HG03039 (cell line): Measurements from ENCODE around the gene PPIP5K2.
"Not testable (repeated sequence)": the region's sequence is repeated elsewhere in the genome, so short reads cannot be mapped to it uniquely, and the experiment has no call there.

Source experiments
- ATAC-seq: cut with Tn5 transposase; IDR thresholded peaks from one replicate; pipeline ENCODE4 v1.9.1; 2021; ENCODE audit warnings: mild to moderate bottlenecking, moderate library complexity; ENCODE audit not compliant: unreplicated experiment

Gene PPIP5K2

GRCh38 chr5:103119765-103120606 is at the start of gene PPIP5K2, which contains the start of gene GIN1:
PPIP5K2 (plus strand) TSS chr5:103120301; CDS start chr5:103129590, 9,289 bp downstream.
GIN1 (minus strand) TSS chr5:103120138; CDS start chr5:103108707, 11,431 bp downstream.
- ATAC-seq = peak; percentile 89

GRCh38 chr5:103073500-103073899 is 46.6 kb upstream of the PPIP5K2 start:
- ATAC-seq = not testable (repeated sequence)

GRCh38 chr5:103075442-103075841 is 44.7 kb upstream of the PPIP5K2 start:
- no peak for ATAC-seq

- no peak for ATAC-seq
These were observed 40.3 kb upstream of the PPIP5K2 start for GRCh38 chr5:103079796-103080195.

- ATAC-seq = no peak
These were observed 33.6 kb upstream of the PPIP5K2 start for GRCh38 chr5:103086547-103086946.

- no peak for ATAC-seq
These were observed 30.8 kb upstream of the PPIP5K2 start for GRCh38 chr5:103089272-103089671.

- ATAC-seq = no peak
These were observed 29.3 kb upstream of the PPIP5K2 start for GRCh38 chr5:103090791-103091190.

GRCh38 chr5:103092676-103093075 is 27.4 kb upstream of the PPIP5K2 start:
- ATAC-seq = no peak

GRCh38 chr5:103093727-103094126 is 26.4 kb upstream of the PPIP5K2 start:
- no peak for ATAC-seq

GRCh38 chr5:103094737-103095136 is 25.4 kb upstream of the PPIP5K2 start:
- no peak for ATAC-seq

- no peak for ATAC-seq
These were observed 21.1 kb upstream of the PPIP5K2 start for GRCh38 chr5:103098993-103099392.

- no peak for ATAC-seq
These were observed 18.9 kb upstream of the PPIP5K2 start for GRCh38 chr5:103101079-103101750.

GRCh38 chr5:103102234-103102633 is 17.9 kb upstream of the PPIP5K2 start:
- ATAC-seq = no peak

- no peak for ATAC-seq
These were observed 12.0 kb upstream of the PPIP5K2 start for GRCh38 chr5:103108086-103108485.

GRCh38 chr5:103109277-103109676 is 10.8 kb upstream of the PPIP5K2 start:
- no peak for ATAC-seq

GRCh38 chr5:103110403-103110802 is 9.7 kb upstream of the PPIP5K2 start:
- ATAC-seq = no peak

- no peak for ATAC-seq
These were observed 8.6 kb upstream of the PPIP5K2 start for GRCh38 chr5:103111468-103111867.

- ATAC-seq = no peak
These were observed 7.2 kb upstream of the PPIP5K2 start for GRCh38 chr5:103112910-103113309.

GRCh38 chr5:103114440-103114839 is 5.7 kb upstream of the PPIP5K2 start:
- no peak for ATAC-seq

GRCh38 chr5:103117471-103117991 is 2.6 kb upstream of the PPIP5K2 start:
- ATAC-seq = no peak

- ATAC-seq = no peak
These were observed 884 bp upstream of the PPIP5K2 start for GRCh38 chr5:103119070-103119764.
